Measurements from ENCODE around the gene SERPINB1.

- TF ChIP-seq, protein P1, sequence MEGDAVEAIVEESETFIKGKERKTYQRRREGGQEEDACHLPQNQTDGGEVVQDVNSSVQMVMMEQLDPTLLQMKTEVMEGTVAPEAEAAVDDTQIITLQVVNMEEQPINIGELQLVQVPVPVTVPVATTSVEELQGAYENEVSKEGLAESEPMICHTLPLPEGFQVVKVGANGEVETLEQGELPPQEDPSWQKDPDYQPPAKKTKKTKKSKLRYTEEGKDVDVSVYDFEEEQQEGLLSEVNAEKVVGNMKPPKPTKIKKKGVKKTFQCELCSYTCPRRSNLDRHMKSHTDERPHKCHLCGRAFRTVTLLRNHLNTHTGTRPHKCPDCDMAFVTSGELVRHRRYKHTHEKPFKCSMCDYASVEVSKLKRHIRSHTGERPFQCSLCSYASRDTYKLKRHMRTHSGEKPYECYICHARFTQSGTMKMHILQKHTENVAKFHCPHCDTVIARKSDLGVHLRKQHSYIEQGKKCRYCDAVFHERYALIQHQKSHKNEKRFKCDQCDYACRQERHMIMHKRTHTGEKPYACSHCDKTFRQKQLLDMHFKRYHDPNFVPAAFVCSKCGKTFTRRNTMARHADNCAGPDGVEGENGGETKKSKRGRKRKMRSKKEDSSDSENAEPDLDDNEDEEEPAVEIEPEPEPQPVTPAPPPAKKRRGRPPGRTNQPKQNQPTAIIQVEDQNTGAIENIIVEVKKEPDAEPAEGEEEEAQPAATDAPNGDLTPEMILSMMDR (IDR thresholded peaks at IDR 0.05): no peak
- no peak for TF ChIP-seq POLR2A (IDR thresholded peaks at IDR 0.05)
Observed at GRCh38 chr6:2883673-2884072, 42.0 kb upstream of the SERPINB1 start.

Measured in uterus (tissue), 2 donors.